ENCODE results near the gene FOXO3. TPM values are rescaled to one million over a fixed set of nuclear protein-coding genes. Genes with fewer than 3 reads are reported as not detected.
"Not testable (repeated sequence)": the region's sequence is repeated elsewhere in the genome, so short reads cannot be mapped to it uniquely, and the experiment has no call there.

The FOXO3 gene
- total RNA-seq, 2 donors from 2014 or later: 39.9 to 70.0 TPM

GRCh38 chr6:108549241-108549640 is 11.5 kb upstream of the FOXO3 start:
- DNase-seq: no peak
- no peak for ATAC-seq
- intact Hi-C loops (cut with DNase I, micrococcal nuclease): loop anchor here (10.0 kb wide), 2 partner anchors 236 to 286 kb away; no protein-coding TSS in a partner anchor

- ATAC-seq: no peak
- intact Hi-C loops (cut with DNase I, micrococcal nuclease): loop anchor here (10.0 kb wide), 2 partner anchors 235 to 285 kb away; no protein-coding TSS in a partner anchor
- no peak for DNase-seq
Observed at GRCh38 chr6:108549741-108550140, 11.0 kb upstream of the FOXO3 start.

- ATAC-seq (no peak), DNase-seq (no peak)
- intact Hi-C loops (cut with DNase I, micrococcal nuclease): no loop called here
Observed at GRCh38 chr6:108550256-108550655, 10.5 kb upstream of the FOXO3 start.

- ATAC-seq (no peak), DNase-seq (no peak)
- intact Hi-C loops (cut with DNase I, micrococcal nuclease): no loop called here
Observed at GRCh38 chr6:108555399-108556052, 5.2 kb upstream of the FOXO3 start.

GRCh38 chr6:108556250-108556649 is 4.5 kb upstream of the FOXO3 start:
- intact Hi-C loops (cut with DNase I, micrococcal nuclease): no loop called here
- DNase-seq (no peak), ATAC-seq (no peak)

- ATAC-seq (no peak), DNase-seq (no peak)
Observed at GRCh38 chr6:108556866-108557493, 3.7 kb upstream of the FOXO3 start.

GRCh38 chr6:108557494-108558371 is 3.0 kb upstream of the FOXO3 start:
- DNase-seq: peak in 1 of 2 donors; percentile 82
- ATAC-seq: peak; percentile 36
- intact Hi-C loops (cut with DNase I, micrococcal nuclease): no loop called here

More at GRCh38 chr6:108556866-108557493, 3.7 kb upstream of the FOXO3 start:
- intact Hi-C loops (cut with DNase I, micrococcal nuclease): no loop called here

GRCh38 chr6:108558372-108559096 is 2.2 kb upstream of the FOXO3 start:
- intact Hi-C loops (cut with DNase I, micrococcal nuclease): no loop called here
- ATAC-seq (peak; percentile 66), DNase-seq (peak; percentile 98 to 99)

- ATAC-seq (peak; percentile 55), DNase-seq (peak; percentile 91 to 92)
- intact Hi-C loops (cut with DNase I, micrococcal nuclease): no loop called here
Observed at GRCh38 chr6:108559097-108559883, 1.4 kb upstream of the FOXO3 start.

GRCh38 chr6:108559884-108560462 is 744 bp upstream of the FOXO3 start:
- peak; percentile 71 to 75 for DNase-seq
- ATAC-seq: peak; percentile 6
- intact Hi-C loops (cut with DNase I, micrococcal nuclease): loop anchor here in 1 of 2 donors (10.0 kb wide), 1 partner anchor 115 kb away; no protein-coding TSS in a partner anchor

GRCh38 chr6:108561309-108561647 is 561 bp downstream of the FOXO3 start:
- not testable (repeated sequence) for DNase-seq, ATAC-seq
- intact Hi-C loops (cut with DNase I, micrococcal nuclease): loop anchor here in 1 of 2 donors (10.0 kb wide), 1 partner anchor 114 kb away; no protein-coding TSS in a partner anchor

GRCh38 chr6:108561742-108562502 is 1.2 kb downstream of the FOXO3 start:
- DNase-seq: peak; percentile 41 to 46
- no peak for ATAC-seq
- intact Hi-C loops (cut with DNase I, micrococcal nuclease): loop anchor here in 1 of 2 donors (10.0 kb wide), 1 partner anchor 113 kb away; no protein-coding TSS in a partner anchor

GRCh38 chr6:108562503-108562993 is 1.8 kb downstream of the FOXO3 start:
- DNase-seq (peak; percentile 55 to 76), ATAC-seq (peak; percentile 21)
- intact Hi-C loops (cut with DNase I, micrococcal nuclease): loop anchor here in 1 of 2 donors (10.0 kb wide), 1 partner anchor 112 kb away; no protein-coding TSS in a partner anchor

- intact Hi-C loops (cut with DNase I, micrococcal nuclease): loop anchor here in 1 of 2 donors (10.0 kb wide), 1 partner anchor 112 kb away; no protein-coding TSS in a partner anchor
- ATAC-seq (no peak), DNase-seq (no peak)
Observed at GRCh38 chr6:108563292-108563691, 2.6 kb downstream of the FOXO3 start.

- intact Hi-C loops (cut with DNase I, micrococcal nuclease): loop anchor here in 1 of 2 donors (10.0 kb wide), 1 partner anchor 111 kb away; no protein-coding TSS in a partner anchor
- ATAC-seq (no peak), DNase-seq (no peak)
Observed at GRCh38 chr6:108564178-108564577, 3.5 kb downstream of the FOXO3 start.

- intact Hi-C loops (cut with DNase I, micrococcal nuclease): loop anchor here in 1 of 2 donors (10.0 kb wide), 1 partner anchor 110 kb away; no protein-coding TSS in a partner anchor
- no peak for DNase-seq
- ATAC-seq: no peak
Observed at GRCh38 chr6:108565091-108565766, 4.5 kb downstream of the FOXO3 start.
